Body of pancreas (tissue), 4 donors: ENCODE results near the gene CLEC9A.

Experiments used
- CTCF ChIP-seq, 7 experiments: fragments of 450-650 bp in 4 of 7; fragments of 200-600 bp in 3 of 7; sonication (generic) in 3 of 7; IDR thresholded peaks; one replicate each; pipeline ENCODE4 v1.5.1; 2016 to 2019; ENCODE audit warnings: antibody characterized with exemption in 7 of 7
- POLR2A ChIP-seq, 3 donors: fragments of 450-650 bp; IDR thresholded peaks; one replicate each; pipeline ENCODE4 v1.6.1; 2016; ENCODE audit warnings: antibody characterized with exemption in 3 of 3, mild to moderate bottlenecking in 2 of 3

GRCh38 chr12:10069976-10070375 lies 39.5 kb downstream of the CLEC9A start:
- TF ChIP-seq CTCF (IDR thresholded peaks at IDR 0.05) (no peak), POLR2A (IDR thresholded peaks at IDR 0.05) (no peak)
